GM15510 (cell line): ENCODE data around the gene OXSR1.

Experiments
- POLR2A ChIP-seq: IDR thresholded peaks from 3 replicates; pipeline ENCODE4 v1.6.1; 2011; ENCODE audit warnings: borderline replicate concordance; ENCODE audit not compliant: insufficient read length; ENCODE audit errors: extremely low read depth

The OXSR1 gene

DNA sequence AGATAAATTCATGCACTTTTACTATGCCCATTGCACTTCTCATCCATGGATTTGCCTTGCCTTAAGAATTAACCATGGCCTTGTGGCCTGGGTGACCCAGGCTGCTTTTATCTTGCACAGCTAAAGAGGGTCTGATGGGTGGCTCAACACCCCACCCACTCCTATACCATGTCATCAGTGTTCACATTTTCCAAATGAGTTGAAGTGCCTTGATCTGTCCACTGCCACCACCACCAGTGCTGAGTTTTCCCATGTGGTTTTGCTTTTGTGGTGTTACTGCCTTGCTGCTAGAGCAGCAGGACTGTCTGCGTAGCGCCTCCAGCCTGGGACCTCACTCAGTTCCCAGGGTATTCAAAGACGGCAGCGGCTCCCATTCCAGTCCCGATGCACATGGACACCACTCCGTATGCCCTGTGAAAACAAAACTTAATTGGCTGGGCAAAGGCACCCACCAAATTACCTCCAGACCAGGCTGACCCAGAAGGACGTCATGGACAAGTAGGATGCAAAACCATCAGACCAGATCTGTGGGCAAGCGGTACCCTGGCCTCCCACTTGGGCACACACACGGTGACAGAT lies 42.5 kb upstream of the OXSR1 start:
- no peak for TF ChIP-seq POLR2A

DNA sequence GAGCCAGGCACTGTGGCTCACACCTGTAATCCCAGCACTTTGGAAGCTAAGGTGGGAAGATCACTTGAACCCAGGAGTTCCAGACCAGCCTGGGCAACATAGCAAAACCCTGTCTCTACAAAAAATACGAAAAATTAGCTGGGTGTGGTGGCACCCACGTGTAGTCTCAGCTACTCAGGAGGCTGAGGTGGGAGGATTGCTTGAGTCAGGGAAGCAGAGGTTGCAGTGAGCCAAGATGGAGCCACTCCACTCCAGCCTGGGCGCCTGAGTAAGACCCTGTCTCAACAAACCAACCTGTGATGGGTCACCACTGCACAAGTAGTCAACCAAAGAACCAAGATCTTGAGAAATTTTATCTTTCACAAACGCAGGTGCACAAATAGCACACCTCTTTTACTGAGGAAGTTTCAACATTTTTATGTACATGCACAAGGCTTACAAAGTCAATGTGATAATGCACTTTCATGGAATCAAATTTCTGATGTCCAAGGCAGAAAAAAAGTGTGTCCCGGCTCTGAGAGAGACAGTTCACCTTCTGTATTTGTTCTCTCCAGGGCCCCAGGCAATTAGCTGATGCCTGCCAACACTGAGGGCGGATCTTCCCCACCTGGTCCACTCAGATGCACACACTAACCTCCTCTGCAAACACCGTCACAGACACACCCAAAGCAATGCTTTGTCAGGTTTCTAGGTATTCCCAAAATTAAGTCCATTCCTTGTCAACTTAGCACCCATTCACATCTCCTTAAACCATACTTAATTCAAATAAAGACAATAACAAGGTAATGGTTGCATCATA lies 40.8 kb upstream of the OXSR1 start:
- TF ChIP-seq POLR2A = no peak

DNA sequence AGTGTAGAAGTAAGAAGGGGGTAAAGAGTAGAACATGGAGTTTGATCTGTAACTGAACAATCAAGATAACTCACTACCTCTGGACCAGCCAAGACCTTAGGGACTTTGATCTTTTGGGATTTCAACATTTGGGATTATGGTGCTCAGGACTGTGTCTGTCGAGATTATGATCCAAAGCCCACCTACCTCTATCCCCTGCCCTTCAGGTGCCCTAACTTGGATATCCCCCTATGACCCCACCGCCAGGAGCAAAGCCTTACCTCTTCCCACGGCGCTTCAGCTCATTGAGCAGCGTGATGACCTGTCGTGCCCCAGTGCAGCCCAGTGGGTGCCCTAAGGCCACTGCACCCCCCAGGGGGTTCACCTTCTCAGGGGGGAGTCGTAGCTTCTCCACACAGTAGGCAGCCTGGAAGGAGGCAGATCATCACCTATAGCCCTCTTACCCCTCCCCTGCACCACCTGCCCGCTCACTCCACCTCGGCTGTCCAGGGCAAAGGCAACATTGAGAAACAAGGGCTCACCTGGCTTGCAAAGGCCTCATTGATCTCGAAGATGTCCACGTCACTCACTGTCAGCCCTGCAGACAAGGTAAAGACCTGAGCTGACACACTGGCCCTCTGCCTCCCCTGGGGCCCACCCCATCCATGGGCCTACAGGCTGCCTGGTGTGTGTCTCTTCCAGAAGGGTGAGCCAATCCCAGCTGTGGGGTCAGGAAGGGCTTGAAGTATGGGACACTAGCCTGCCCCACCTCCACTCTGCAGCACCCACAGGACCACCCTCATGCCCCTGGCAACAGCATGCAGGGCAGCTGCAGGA lies 39.8 kb upstream of the OXSR1 start:
- TF ChIP-seq POLR2A = no peak

DNA sequence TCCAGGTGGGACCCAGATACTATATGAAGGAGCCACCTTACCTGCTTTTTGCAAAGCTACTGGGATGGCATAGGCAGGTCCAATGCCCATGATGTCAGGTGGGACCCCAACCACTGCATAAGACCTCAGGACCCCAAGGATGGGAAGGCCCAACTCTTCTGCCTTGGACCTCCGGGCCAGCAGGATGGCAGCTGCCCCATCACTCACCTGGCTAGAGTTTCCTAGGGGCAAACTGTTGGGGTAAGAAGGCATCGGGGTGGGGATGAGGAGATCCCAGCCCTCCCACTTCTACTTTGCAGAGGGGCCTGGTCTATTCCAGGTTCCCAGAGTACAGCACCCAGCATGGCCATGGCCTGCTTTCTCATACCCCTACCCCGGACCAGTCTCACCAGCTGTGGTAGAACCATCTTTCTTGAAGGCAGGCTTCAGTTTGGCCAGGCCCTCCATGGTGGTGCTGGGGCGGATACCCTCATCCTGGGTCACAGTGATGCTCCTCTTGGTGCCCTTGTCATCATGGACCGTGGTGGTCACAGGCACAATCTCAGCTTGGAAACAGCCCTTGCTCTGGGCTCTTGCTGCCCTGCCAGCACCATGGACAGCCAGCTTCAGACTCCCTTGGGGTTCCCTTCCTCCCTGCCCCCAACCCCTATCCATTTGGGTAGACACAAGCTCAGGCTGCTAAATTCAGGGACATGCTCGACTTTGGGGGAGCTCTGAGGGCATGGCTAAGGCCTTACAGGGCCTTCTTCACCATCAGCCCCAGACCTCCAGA lies 39.0 kb upstream of the OXSR1 start:
- no peak for TF ChIP-seq POLR2A

DNA sequence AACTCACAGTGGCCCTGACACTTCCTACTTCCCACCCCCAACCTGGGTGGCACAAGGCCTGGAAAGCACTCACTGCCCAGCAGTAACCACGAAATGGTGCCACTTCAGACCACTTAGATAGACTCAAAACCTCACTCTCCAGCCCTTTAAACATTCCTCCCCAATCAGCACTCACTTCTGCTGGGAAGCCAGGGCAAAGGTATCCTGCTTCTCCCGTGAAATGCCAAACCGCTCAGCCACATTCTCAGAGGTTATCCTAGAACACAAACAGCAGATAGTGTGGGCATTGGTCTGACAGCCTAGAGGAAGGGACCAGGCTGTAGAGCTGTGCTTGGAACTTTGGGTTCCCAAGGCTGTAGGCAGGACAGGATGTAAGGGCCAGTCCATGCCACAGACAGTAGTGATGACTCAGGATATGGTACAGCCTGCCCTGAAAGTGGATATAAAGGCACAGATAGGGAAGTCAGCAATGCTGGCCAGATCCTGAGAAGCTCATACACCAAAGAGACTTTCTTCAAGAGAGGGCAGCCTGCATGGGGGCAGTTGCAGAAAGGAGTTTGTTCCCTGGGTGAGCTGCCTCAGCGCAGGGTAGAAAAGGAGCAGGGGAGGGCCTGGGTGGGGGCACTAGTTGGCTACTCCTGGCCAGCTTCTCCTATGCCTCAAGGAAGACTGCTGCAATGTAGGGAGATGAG lies 37.6 kb upstream of the OXSR1 start:
- no peak for TF ChIP-seq POLR2A

DNA sequence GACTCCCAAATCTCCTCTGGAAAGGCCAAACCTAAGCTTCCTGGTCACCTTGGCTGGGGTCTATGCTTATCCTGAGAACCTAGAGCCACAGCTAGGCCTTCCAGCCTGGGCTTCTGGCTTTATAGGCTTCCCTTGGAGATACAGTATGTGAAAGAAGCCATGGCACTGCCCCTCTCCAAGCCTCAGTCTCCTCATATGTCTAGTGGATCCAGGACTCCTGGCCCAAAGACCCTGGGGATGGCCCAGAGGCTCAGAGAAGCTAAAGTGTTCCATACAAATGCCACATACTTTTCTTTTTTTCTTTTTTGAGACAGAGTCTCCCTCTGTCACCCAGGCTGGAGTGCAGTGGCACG lies 37.1 kb upstream of the OXSR1 start:
- no peak for TF ChIP-seq POLR2A

DNA sequence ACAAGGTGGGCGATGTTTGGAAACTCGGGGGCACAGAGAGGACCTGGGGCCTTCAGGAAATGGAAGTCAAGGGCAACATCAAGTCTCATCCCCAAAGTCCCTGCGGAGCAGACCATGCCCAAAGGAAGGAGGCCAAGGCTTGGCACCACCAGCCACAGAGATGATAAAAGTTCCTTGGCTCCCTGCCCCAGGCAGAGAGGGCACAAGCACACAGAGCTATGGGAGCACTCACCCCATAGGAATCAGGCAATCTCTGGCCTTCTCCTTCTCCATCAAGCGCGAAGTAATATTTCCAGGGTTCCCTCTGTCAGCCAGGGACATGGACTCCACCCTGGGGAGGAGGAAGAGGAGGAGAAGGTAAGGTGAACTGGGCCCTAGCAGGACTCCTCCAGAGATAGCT lies 36.3 kb upstream of the OXSR1 start:
- no peak for TF ChIP-seq POLR2A

DNA sequence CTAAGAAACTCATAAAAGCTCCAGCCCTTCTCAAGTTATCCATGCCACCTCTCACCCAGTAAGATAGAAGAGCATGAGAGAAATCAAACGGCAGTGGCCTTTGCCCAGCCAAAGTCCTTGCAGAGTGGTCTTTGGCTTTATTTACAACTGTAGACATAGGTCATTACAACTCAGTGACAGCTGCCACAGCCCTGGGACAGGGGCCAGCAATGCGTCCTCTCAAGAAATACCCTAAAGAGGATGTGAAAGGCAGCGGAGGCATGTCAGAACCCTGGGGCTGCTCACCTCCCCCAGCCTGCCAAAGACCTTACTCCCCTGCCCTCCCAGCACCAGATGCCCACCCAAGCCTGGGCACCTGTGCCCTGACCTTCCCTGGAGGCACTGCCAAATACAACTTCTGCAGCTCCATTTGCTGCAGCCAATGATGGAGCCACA lies 34.7 kb upstream of the OXSR1 start:
- no peak for TF ChIP-seq POLR2A

DNA sequence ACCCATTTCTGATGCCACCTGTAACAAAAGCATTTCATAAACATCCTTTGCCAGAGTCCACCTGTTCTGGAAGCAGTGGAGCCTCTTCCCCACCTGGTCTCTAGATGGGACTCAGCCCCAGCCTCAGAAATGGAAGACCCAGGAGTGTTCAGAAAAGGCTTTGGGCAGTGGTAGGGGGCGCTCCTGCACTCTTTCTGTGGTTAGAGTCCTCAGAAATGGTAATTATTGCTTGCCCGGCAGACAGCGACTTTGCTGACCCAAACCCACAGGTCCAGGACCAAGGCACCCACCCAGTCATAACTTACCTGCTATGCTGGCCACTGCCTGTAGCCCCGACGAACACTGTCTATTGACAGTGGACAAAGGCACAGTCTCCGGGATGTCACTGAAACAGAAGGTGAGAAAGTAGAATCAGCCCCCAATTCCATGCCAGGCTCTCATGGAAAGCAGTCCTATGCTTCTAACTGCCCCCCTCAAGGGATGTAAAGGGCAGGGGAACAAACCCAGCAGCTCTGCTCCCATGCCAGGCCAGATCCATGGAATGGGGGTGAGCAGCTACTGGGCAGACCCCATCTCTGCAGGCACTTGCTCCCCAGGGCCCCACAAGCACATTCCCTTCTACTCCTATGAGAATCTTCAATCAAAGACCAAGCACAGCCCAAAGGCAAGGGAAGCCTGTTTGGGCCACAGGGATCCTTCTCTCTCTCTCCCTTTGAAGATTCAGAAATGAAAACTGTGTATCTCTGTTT lies 33.5 kb upstream of the OXSR1 start:
- no peak for TF ChIP-seq POLR2A

DNA sequence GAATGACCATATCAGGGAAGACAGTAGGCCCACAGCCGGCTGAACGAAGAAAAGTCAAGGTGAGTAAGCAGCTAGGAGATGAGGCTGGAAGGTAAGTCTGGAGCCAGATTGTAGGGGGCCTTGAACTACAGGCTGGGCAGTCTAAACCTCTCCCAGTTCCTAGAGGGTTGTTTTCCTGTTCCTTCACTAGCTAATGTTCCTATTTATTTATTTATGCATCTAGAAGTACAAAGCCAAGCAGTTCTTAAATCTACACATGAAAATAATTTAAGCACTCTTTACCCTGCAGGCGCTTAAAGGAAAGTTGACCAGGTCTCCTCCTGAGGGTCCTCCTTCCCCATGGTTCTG lies 32.2 kb upstream of the OXSR1 start:
- no peak for TF ChIP-seq POLR2A

DNA sequence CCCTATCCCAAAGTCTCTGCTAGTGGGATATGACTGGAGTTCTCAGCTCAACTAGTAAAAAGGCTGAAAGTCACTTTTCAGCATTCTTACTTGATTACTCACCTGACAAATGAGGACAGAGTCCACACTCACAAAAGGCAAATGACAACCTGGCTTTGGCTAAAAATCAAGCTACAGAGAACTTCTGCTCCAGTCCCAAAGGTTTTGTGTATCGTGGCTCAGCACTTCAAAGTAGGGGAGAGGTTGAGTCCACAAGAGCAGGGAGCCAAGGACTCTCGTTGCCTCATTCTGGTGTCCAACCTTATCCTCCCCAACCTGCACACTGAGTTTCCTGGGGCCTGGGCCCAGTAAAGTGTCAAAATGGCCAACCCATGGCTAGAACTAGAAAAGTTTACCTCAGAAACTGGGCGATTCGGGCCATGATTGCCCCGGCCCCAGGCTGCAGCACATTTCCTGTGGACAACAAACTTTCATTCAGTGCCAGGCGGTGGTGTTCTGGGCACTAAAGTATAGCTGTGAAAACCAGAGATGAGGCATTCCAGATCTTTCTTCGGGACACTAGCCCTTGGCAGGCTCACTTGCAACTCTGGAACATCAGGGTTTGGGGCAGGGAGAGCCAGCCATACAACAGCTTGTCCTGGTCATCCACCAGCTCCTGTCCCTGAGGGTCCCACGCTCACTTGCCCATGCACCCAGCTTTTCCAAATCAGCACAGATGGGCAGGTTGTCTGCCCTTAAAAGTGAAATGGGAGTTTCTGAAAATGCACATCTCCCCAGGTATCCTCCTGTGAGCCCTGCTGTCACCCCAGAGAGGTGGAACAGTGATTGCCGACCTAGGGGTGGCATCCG lies 31.6 kb upstream of the OXSR1 start:
- no peak for TF ChIP-seq POLR2A

DNA sequence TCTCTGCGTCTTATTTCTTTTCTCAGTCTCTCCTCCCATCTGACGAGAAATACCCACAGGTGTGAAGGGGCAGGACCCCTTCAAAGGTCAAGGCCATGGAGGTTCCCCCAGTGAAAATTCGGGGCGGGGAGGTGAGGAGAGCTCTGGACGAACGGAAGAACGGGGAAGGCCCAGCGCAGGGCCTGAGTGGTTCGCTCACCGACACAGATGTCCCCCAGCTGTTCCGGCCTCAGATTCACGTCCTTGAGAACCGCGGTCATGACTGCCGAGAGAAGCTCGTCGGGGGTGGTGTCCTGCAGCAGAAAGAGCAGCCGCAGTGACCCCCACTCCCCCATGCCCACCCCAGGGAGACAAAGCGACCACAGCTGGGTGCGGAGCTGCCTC lies 29.0 kb upstream of the OXSR1 start:
- no peak for TF ChIP-seq POLR2A
